Islet of Langerhans (tissue), 1 donor: ENCODE results near the gene QSOX1.
"Not testable (repeated sequence)": the region's sequence is repeated elsewhere in the genome, so short reads cannot be mapped to it uniquely, and the experiment has no call there.

Experiments
- FAIRE-seq: peaks from one replicate; lab custom pipeline; 2011; peaks lifted over from hg19 to GRCh38; lab: Jason Lieb, UNC

QSOX1 gene

DNA sequence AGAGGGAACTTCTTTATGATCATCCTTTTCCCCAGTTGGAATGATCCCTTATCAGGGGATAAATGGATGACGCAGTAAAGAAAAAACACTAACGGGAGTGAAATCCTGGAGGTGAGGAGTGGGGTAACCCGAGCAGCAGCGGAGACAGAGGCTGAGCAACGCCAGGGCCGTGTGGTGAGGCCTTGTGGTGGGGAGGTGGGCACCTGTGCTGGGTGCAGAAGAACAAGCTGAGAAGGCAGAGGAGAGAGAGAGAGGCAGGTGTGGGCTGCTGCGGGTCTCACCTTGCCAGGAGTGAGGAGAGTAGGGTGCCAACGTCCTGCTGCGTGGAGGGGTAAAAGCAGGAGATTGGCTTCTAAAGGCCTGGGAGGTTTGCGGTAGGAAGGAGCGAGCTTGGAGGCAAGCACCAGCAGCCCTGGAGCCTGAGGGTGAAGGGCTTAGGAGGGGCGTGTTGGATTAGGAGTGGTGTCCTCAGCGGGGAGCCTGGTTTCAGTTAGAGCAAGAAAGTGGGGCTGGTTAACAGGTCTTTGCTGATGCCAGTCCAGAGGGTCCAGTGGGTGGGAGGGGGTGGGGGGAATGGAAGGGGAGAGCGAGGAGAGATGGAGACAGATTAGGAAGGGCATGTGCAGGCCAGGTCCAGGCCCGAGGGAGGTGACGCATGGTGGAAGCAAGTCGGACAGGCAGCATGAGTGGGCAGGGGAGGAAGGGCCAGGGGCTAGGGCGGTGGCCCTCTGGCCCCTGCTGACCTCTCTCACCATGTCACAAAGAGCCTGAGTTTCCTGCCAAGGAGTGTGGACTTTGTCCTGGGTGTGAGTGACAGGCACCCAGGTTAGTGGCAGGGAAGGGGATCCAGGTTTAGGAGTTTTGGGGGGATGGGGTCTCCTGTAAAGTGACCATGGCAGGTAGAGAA is 38.7 kb downstream of the QSOX1 start:
- no peak for FAIRE-seq

DNA sequence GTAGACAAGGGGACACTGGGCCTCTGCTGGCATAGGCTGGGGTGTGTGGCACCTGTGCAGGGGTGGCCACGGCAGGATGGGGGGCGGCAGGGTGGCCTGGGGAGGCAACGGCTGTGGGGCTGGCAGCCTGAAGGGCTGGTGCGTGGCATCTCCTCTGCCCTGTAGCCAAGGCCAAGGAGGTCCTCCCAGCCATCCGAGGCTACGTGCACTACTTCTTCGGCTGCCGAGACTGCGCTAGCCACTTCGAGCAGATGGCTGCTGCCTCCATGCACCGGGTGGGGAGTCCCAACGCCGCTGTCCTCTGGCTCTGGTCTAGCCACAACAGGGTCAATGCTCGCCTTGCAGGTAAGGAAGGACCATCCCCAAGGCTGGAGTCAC is 39.4 kb downstream of the QSOX1 start:
- FAIRE-seq: no peak

DNA sequence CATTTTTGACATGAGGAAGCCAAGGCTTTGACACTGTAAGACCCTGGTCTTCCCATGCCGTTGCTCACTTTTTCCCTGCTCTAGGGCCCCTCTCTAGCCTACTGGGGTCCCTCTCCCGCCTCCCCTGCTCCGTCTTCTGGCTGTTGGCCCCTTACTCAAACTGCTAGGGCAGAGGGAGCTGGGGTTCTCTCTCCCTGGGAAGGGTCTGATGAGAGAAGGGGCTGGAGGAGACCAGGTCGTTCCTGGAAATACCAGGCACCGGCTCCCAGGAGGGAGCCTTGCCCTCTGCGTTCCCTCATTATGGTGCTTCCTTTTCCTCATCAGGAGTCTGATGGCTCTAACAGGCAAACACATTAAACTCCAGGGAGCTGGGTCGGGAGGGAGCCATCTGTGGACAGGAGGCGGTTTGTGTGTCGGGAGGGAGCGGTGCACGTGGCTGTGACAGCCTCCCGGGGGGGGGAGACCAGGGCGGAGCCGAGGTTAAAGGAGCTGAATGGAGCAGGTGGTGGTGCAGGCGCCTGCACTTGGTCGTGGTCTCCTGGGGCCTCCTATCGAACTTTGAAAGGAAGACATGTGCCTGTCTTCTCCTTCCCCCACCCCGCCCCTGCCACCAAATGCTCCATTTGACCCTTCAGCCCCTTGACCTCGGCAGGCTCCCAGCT is 40.0 kb downstream of the QSOX1 start:
- no peak for FAIRE-seq

DNA sequence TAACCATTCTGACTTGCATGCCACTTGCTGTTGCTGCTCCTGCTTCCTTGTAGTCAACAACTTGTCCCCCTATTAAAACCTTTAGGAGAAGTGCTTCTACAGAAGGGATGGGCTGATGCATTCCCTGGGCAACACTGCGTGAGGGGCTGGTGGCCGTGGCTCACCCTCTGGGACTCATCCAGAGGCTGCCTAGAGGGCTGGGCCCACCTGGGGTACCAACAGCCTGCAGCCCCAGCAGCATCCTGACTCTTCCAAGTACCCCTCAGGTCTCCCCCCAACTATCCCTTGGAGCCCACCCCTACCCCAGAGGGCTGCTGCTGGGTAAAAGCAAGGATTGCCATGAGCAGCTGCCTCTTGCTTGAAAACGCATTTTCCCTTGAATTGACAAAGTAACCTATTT is 40.7 kb downstream of the QSOX1 start:
- no peak for FAIRE-seq

DNA sequence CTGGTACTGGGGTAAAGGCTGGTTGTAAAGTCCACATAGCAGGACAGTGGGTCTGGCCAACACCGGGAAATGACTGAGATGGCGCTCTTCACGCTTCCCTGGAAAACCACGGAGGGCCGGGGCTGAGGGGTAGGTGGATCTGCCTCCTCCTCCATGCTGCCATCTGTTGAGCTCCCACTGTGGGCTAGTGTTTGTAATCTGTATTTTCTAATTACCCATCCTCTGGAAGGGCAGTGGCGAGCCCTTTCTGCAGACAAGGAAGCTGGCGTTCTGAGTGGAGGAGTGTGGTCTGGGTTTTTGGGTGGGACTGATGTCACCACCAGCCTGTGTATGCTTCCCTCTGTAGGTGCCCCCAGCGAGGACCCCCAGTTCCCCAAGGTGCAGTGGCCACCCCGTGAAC is 41.2 kb downstream of the QSOX1 start:
- no peak for FAIRE-seq

DNA sequence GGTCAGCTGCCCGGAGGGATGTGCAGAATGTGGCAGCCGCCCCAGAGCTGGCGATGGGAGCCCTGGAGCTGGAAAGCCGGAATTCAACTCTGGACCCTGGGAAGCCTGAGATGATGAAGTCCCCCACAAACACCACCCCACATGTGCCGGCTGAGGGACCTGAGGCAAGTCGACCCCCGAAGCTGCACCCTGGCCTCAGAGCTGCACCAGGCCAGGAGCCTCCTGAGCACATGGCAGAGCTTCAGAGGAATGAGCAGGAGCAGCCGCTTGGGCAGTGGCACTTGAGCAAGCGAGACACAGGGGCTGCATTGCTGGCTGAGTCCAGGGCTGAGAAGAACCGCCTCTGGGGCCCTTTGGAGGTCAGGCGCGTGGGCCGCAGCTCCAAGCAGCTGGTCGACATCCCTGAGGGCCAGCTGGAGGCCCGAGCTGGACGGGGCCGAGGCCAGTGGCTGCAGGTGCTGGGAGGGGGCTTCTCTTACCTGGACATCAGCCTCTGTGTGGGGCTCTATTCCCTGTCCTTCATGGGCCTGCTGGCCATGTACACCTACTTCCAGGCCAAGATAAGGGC is 41.9 kb downstream of the QSOX1 start:
- FAIRE-seq: no peak

GRCh38 chr1:180197231-180197630 is 42.6 kb downstream of the QSOX1 start:
- no peak for FAIRE-seq

DNA sequence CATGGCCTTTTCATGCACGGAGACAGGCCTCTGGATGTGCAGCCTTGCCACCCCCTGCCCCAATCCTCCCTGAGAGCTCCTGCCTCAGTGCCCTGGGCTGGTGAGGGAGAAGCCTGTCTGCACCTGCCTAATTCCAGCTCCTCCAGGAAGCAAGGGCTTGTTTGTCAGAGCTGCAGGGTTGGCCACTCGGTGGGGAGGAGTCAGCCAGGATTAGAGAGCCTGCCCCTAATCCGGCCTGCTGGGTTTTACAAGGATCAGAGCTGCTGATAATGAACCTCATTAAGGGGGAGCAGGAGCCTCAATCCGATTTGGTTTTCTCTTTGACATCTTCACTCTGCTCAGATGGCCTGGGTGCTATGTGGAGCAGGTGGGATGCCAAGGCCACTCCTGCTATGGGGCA is 43.5 kb downstream of the QSOX1 start:
- FAIRE-seq: no peak

GRCh38 chr1:180198611-180199010 is 43.9 kb downstream of the QSOX1 start:
- no peak for FAIRE-seq

GRCh38 chr1:180199018-180199417 is 44.3 kb downstream of the QSOX1 start:
- no peak for FAIRE-seq

DNA sequence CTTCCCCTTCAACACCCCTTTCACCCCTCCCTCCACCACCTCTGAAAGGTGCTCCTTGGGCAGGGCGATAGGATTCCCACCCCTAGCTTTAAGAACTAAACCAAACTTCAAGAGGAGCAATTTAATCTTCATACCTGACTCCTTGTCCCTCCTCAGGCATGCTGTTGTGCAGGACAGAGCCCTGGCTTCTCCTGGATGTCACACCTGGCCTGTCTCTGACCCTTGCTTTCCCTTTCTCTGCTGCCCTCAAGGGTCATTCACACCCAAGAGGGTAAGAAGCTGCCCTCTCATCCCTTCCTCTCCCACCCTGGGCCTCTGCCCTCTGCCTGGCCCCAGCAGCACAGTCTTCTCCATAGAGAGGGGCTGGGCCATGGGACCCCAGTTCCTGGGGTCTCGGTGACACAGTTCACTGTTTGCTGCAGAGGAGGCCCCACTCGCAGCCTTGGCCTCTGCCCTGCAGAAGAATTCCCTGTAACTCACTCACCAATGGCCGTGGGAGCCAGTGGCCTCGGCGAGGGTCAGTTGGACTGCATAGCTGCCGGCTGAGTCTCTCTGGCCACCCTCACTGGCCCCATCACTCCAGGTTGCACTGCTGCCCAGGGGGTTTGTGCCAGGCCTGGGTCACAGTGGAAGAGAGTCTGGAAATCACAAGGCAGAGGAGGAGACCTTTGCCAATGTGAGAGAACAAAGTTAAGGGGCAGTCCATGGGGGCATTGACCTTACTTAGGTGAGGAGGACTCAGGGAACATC is 47.0 kb downstream of the QSOX1 start:
- no peak for FAIRE-seq

GRCh38 chr1:180202588-180202987 is 47.9 kb downstream of the QSOX1 start:
- FAIRE-seq: not testable (repeated sequence)

GRCh38 chr1:180204231-180204630 is 49.6 kb downstream of the QSOX1 start:
- no peak for FAIRE-seq

DNA sequence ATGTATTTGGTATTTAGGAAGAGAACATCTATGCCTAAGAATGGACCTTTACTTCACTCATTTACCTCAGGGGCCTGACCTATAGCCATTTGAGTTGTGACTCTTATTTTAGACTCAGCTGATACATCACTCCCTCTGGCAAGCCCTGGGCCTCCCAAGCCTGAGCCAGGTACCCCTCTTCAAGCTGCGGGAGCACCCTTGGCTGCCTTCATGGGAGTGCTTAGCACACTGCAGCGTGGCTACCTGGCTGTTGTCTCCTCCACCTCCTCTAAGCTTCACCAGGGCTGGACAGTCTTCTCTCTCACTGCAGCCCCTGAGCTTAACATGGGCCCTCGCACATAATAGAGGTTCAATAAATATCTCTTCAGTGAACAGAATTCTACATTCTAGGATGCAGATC is 51.9 kb downstream of the QSOX1 start:
- FAIRE-seq: no peak

DNA sequence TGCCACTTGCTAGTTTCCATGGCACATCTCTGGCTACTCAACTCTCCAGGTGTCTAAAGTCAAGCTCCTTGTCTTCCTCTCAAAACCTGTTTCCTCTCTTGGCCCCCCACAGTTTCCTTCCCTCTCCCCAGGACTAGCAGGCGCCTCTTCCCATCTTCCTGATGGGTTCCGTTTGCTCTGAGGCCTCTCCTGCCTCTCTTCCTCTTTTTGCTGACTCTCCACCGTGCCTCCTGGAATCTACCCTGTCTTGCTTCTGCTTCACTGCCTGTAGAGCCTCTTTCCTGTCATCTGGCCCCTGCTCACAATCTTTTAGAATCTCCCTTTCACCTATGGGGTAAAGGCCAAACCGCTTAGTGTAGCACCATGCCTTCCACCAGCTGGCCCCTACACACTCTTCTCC is 53.6 kb downstream of the QSOX1 start:
- no peak for FAIRE-seq

DNA sequence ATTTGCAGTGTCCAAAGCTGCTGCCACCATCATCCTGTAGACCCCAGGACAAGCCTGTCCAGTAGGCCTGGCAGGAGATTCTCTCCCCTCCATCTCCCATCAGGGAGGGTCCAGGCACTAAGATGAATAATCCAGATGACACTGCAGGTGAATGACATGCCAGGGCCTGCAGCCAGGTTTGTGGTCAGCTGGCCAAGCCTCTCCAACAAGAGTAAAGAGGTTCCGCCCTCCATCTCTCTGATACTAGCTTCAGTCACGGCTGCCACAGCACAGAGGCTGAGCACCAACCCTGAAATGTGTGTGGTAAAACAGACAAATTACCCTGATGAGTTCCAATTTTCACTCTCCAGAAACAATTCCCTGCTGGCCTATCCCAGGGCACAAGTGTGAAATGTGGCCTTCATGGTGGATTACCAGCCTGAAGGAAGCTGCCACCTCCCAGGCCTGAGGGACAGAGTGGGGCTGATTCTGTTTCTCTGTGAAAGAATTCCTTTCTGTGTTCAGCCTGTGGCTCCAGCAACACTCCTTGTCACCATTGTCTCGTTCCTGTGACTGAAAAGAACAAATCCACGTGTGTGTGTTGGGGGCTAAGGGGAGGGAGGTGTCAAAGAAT is 55.4 kb downstream of the QSOX1 start:
- no peak for FAIRE-seq

DNA sequence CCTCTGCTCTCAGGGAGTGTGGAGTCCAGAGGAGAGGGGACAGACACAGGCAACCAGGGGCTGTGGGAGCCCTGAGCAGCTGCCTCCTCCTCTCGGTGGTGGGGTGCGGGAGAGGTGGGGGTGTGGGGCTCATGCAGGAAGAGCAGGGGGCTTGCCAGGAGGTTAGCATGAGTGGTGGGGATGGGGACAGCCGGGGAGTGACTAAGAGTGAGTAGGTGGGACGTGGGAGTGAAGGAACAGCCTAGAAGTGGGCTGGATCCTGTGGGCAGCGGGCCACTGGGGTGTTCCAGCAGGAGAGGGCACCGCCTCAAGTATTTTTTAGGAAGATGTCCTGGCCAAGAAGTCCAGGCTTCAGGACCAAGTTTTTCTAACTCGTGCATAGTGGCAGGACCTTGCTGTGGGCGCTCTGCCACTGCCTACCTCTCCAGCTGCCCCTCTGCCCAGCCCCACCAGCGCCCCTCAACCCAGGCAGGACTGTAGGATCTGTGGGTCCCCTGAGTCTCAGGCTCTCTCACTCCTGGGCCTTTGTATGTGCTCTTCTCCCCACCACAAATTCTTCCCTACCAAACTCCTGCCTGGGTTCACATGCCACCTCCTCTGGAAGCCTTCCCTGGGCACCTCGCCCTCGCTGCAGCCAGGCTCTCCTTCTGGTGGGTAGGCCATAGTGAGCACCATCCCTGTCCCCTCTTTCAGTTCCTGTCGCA is 56.6 kb downstream of the QSOX1 start:
- FAIRE-seq: no peak

DNA sequence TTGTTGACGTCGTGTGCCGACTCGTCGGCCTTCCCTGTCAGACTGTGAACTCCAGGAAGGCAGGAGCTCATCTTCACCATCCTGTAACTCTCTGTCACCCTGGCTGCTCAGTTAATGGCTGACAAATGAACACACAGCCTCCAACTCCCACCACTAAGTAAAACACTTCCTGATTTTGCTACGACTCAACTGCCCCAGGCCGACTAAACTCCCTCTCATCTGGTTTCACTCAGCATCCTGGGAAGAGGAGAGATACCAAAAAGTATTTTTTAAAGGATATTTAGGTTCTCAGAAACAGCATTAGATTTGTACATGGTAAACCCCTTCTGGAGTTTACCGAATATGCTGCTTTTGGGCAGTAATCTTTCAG is 57.2 kb downstream of the QSOX1 start:
- FAIRE-seq: no peak

GRCh38 chr1:180213401-180214170 is 58.9 kb downstream of the QSOX1 start:
- no peak for FAIRE-seq

DNA sequence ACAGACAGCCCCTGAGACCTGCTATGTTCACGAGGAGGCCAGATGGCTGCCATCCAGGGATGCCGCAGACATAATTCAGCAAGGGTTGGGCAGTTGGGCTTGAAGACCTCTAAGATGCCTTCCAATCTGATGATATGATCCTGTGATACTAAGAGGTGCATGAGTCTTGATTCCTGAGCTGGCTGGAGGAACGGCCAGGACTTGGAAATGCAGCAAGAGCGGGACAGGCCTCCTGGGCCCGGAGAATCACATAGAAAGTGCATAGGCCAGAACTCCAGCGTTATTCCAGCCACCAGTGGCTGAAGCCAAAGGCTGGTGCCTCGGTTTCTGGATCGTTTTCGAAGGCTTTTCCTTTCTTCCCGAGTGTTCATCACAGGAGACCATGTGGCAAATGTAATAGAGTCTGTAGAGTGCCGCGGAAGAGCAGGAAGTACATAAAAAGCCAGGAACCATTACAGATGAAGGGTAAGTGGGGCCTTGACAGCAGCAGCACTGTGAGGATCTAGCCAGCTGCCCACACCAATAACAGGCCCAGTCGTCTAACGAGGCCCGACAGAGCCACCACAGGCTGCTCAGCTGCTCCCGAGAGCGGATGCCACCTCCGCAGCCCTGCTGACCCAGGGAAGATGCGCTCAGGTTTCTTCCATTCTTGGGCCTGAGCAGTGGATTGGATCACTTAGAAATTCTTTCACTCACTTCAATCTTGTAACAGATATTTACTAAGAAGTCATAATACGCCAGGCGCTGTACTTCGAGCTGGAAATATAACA is 61.4 kb downstream of the QSOX1 start:
- FAIRE-seq: no peak
